GM18907 (cell line): ENCODE results near the gene GGACT.
"Not testable (repeated sequence)": the region's sequence is repeated elsewhere in the genome, so short reads cannot be mapped to it uniquely, and the experiment has no call there.

Experiments used
- ATAC-seq: cut with Tn5 transposase; IDR thresholded peaks from one replicate; pipeline ENCODE4 v1.9.1; 2021; ENCODE audit warnings: mild to moderate bottlenecking, moderate library complexity; ENCODE audit not compliant: unreplicated experiment

The GGACT gene

DNA sequence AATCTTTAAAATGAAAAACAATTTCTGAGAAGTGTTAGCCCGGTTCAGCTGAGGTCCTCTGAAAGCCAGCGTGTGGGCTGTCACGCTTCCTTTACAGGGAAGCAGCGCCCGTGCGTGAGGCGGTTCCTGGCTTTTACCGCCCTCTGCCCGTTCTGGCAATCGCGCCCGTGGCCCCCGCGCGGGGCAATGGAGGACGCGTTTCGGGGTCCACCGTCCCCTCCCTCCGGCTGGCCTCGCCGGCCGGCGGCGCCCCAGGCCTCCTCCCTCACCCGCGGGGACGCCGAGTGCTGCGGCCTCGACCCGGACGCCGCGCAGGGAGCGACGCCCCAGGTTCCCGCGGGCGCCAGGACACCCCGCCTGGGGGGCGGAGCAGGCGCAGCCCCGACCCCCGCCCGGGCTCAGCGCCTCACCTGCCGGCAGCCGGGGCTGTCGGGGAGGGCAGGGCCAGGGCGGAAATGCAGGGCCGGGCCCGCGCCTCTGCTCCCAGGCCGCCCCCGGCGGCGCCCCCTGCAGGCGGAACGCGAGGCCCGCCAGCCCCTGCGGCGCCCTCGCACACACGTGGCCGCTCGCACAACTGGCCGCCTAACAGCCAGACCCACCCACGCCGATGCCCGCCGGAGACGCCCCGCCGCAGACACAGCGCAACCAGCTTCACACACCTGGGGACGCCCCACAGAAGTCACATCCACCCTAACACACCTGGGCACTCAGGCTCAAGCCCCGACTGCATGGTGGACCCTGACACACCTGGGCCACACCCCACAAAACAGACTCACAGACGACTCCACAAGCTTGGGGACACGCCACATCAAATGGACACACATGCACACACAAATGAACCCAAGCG is at the start of gene GGACT:
Gene GGACT (minus strand): TSS at position 459 of the 847 bp plus-strand sequence. CDS start 56,198 bp downstream, outside the sequence.
- peak; percentile 97 for ATAC-seq

DNA sequence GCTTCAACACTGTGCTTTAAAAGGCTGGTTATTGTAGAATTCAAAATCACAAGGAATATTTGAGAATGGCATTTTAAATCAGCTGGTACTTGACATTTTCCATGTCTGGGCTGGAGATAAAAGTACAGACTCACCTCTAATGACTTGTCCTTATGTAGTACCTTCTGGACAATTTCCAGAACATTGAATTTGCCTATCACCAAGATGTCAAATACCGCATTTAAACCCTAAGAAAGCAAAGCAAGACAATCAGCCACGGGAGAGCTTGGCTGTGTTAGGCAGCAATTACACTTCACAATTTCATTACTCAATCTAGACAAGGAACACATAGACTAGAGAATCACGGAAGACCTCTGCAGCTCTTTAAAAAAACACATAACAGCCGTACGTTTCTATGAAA is 49.2 kb upstream of the GGACT start:
- ATAC-seq, result no peak

DNA sequence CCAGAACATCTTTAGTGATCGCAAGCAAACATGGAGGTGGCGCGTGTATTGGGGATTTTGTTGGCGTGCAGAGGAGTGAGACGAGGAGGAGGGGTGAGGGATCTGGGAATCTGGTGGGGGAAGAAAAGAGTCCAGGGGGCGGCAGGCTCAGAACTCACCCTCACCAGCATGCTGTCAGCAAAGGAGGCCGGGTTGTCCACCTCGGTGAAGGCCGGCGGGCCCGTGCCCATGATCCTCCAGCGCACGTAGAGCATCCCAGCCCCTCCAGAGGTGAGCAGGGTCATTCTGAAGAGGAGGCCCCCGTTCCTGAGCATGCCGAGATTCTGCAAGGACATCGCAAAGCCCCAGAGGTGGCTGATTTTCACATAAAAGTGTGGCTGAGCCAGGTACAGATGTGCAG is 48.8 kb upstream of the GGACT start:
- ATAC-seq, result no peak

DNA sequence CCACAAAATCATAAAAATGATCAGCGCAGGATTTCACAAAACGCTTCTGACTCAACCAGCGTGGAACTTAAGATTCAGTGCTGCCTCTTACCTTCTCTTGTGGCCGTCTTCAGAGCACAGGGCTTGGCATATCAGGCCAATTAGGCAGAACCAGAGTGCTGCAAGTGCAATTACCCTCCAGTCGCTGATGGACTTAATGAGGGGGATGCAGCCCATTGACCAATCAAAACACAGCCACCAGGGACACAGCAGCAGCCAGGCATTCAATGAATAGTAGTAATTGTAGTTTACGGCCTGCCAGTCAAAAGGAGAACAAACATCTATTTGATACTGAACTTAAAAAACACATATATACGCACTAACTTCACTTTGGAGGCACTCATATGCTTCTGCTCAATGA is 47.9 kb upstream of the GGACT start:
- ATAC-seq, result no peak

DNA sequence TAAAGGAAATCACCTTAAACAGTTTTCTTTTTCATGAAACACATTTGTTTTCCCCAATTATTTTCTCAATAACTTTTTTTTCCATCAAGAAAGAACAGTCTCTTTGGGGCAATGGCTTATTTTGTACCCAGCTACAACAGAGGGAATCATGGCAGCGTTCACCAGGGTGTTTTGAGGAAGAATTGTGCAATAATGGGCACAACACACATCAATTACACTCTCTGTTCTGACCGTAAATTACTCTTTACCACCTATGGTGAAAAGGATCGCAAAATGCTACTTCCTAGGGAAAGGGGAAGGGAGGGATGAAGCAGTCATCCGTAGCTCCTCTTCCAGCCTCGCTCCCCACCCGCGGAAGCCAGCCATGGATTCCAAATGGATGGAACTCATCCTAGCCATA is 47.4 kb upstream of the GGACT start:
- no peak for ATAC-seq

DNA sequence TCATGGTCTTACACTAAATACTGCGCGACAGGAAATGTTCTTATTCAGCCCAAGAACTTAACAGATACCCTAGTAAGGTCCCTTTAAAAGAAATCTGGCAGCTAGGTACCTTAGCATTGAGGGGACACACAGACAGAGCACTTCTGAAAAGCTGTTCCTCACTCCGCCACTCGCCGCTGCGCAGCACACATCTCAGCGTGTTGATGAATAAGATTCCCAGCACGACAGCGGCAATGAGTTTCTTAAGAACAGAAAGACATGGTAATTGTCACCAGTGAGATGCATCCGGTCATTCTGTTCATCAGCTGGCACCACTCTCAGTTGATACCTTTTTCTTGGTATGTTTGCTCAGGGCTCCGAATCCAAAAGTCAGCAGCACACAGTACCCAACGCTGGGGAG is 46.1 kb upstream of the GGACT start:
- no peak for ATAC-seq

GRCh38 chr13:100633461-100633860 is 44.9 kb upstream of the GGACT start:
- ATAC-seq, result no peak

GRCh38 chr13:100630555-100630954 is 42.0 kb upstream of the GGACT start:
- ATAC-seq, result no peak

DNA sequence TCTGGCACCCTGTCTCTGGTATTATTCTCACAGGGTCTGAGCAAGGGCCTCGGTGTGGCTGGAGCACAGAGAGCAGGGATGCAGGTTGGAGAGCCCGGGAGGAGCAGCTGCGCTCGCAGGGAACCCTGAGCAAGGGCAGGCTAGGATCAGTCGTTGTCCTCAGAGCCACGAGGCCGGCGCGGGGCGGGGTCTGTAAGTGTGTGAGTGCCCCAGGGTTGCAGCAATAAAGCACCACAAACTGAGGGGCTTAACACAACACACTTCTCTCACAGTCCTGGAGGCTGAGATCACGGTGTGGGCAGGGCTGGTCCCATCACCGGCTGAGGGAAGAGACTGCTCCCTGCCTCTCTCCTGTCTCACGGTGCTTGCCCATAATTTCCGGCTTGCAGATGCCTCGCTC is 38.5 kb upstream of the GGACT start:
- no peak for ATAC-seq

- ATAC-seq, result no peak
Measured at GRCh38 chr13:100625447-100625846, 36.9 kb upstream of the GGACT start.

GRCh38 chr13:100620792-100621191 is 32.2 kb upstream of the GGACT start:
- ATAC-seq, result no peak

- no peak for ATAC-seq
Measured at GRCh38 chr13:100619940-100620339, 31.4 kb upstream of the GGACT start.

DNA sequence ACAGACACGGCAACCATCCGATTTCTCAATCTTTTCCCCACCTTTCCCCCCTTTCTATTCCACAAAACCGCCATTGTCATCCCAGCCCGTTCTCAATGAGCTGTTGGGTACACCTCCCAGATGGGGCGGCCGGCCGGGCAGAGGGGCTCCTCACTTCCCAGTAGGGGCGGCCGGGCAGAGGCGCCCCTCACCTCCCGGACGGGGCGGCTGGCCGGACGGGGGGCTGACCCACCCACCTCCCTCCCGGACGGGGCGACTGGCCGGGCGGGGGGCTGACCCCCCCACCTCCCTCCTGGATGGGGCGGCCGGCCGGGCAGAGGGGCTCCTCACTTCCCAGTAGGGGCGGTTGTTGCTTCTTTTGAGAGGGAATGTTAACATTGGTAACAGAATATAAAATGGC is 30.3 kb upstream of the GGACT start:
- not testable (repeated sequence) for ATAC-seq

DNA sequence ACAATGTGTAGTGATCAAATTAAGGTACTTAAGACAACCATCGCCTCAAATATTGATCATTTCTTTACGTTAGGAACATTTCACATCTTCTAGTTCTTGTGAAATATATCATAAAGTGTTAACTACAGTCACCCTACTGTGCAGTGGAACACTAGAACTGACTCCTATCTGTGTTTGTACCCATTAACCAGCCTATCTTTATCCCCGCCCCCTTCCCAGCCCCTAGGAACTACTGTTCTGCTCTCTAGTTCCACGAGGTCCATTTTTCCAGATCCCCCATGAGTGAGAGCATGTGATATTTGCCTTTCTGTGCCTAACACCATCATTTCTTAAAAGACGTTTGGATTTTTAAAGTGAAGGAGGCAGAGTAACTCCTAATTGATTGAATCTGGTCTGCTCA is 24.4 kb upstream of the GGACT start:
- ATAC-seq, result no peak

GRCh38 chr13:100611678-100612492 is 23.3 kb upstream of the GGACT start:
- ATAC-seq, result no peak

DNA sequence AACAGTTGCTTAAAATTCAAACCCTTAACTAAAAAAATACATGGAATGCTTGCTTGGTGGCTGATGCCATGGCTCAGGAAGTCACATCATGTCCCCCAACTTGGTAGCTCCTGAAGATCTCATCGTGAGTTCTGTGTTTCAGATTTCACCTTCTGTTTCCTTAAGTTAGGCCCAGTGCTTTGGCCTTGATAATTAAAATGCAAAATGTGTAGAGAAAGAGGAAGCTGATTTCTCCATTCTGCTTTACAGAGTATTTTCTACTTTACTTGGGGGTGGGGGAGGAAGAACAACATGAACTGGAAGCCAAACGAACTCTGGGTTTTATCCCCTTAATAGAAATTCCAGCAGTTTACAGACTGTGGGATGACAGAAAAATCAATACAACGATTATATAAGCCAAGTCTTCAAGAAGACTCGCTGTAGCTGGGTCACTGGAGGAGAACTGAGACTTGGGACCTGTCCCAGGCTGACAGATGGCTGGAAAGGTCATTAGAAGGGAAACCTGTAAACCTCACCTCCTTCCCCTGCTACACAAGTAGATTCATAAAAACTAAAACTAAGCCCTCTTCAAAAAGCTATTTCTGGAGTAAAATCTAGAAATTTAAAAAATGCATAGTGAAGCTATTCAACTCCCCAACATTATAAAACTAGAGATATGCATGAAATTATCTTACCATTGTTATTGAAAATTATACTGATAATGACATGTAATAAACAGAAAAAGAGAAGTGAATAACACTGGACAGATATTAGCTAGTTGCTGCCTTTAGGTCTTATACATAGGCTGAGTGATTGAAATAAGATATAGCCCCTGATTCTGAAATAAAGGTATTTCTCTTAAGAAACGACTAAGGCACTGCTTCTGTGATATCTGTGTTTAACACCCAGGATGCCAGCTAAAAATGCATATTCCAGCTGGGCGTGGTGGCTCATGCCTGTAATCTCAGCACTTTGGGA is 22.1 kb upstream of the GGACT start:
- peak; percentile 40 for ATAC-seq

DNA sequence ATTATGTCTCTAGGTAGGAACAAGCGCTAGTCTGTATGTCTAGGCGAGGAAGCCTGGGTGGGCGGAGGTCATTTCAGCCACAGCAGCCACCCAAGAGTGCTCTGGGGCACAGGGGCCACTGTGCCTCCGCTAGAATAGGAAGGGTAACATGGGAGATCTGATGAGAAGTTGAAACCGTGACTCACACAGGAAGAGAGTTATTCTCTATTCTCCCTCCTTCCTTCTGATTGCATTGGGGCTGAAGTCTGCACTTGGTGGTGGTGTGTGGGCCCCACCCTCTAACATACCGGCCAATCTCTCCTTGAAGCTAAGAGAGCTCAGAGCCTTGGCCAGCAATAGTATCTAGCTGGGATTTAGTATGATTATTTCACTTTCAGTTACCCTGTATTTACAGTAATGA is 20.3 kb upstream of the GGACT start:
- peak; percentile 89 for ATAC-seq

- no peak for ATAC-seq
Measured at GRCh38 chr13:100608489-100608888, 19.9 kb upstream of the GGACT start.

- no peak for ATAC-seq
Measured at GRCh38 chr13:100604918-100605710, 16.5 kb upstream of the GGACT start.

- ATAC-seq, result no peak
Measured at GRCh38 chr13:100602493-100603111, 14.0 kb upstream of the GGACT start.
